Measurements from ENCODE around the gene PYDC2. TPM values are rescaled to one million over a fixed set of nuclear protein-coding genes. Genes with fewer than 3 reads are reported as not detected.

The PYDC2 gene
- total RNA-seq, 5 donors from 2014 or later (not counting 1 experiment from before 2014, with no cell fraction given): not detected

- Mint-ChIP-seq H3K27ac (no peak overlapping the region), H3K4me3 (no peak overlapping the region), H3K36me3 (no peaks in the 10 kb centered on the region), H3K9me3 (peaks cover 2 to 6% (median 3%) of the 10 kb centered on the region in 3 donors), H3K27me3 (peaks cover 0 to 5% of the 10 kb centered on the region in 2 donors), H3K4me1 (no peaks in the 10 kb centered on the region)
- 60% methylated on average over 3 of the region's 3 CpGs for WGBS (ENCODE audit: insufficient coverage)
- no peak overlapping the region for H3K27ac ChIP-seq (ENCODE audit: low read length)
- no peak for ATAC-seq (replicated peaks in 1 of 4)
- CTCF ChIA-PET: no interaction called here
- DNase-seq: no peak
- H3K36me3 ChIP-seq (ENCODE audit: control insufficient read depth in 2 of 2, extremely low read depth in 1 of 2, insufficient read depth in 1 of 2, low read length in 1 of 2): no peaks in the 10 kb centered on the region
- no peaks in the 10 kb centered on the region for H3K9me3 ChIP-seq
- H3K4me3 ChIP-seq (ENCODE audit: control insufficient read depth in 1 of 2, extremely low read depth in 1 of 2, low read length in 1 of 2): no peak overlapping the region
- H3K27me3 ChIP-seq (replicated peaks in 1 of 2; ENCODE audit: control insufficient read depth in 2 of 2, extremely low read depth in 1 of 2, insufficient read depth in 2 of 2, low read length in 1 of 2): no peaks in the 10 kb centered on the region
- POLR2A ChIA-PET: no interaction called here
- H3K4me1 ChIP-seq (ENCODE audit: control insufficient read depth in 1 of 2, extremely low read depth in 1 of 2, insufficient read depth in 2 of 2, low read length in 2 of 2): no peaks in the 10 kb centered on the region
Observed at GRCh38 chr3:191424881-191425280, 36.1 kb upstream of the PYDC2 start.

GRCh38 chr3:191425322-191425734, 35.6 kb upstream of the PYDC2 start:
- H3K27ac ChIP-seq (ENCODE audit: low read length): no peak overlapping the region
- H3K27ac Mint-ChIP-seq: no peak overlapping the region
- CTCF ChIA-PET: no interaction called here

GRCh38 chr3:191426311-191426710, 34.7 kb upstream of the PYDC2 start:
- Mint-ChIP-seq H3K9me3 (peaks cover 2 to 5% (median 4%) of the 10 kb centered on the region in 3 donors), H3K4me3 (no peak overlapping the region), H3K27ac (no peak overlapping the region), H3K4me1 (no peaks in the 10 kb centered on the region), H3K36me3 (no peaks in the 10 kb centered on the region), H3K27me3 (peaks cover 0 to 2% of the 10 kb centered on the region in 2 donors)
- no CpG with 5 or more reads among the region's 1 CpG for WGBS (ENCODE audit: insufficient coverage)
- H3K36me3 ChIP-seq (ENCODE audit: control insufficient read depth in 2 of 2, extremely low read depth in 1 of 2, insufficient read depth in 1 of 2, low read length in 1 of 2): no peaks in the 10 kb centered on the region
- no peak for ATAC-seq (replicated peaks in 1 of 4)
- no peak overlapping the region for H3K4me3 ChIP-seq (ENCODE audit: control insufficient read depth in 1 of 2, extremely low read depth in 1 of 2, low read length in 1 of 2)
- CTCF ChIA-PET: no interaction called here
- no peaks in the 10 kb centered on the region for H3K4me1 ChIP-seq (ENCODE audit: control insufficient read depth in 1 of 2, extremely low read depth in 1 of 2, insufficient read depth in 2 of 2, low read length in 2 of 2)
- no peaks in the 10 kb centered on the region for H3K27me3 ChIP-seq (replicated peaks in 1 of 2; ENCODE audit: control insufficient read depth in 2 of 2, extremely low read depth in 1 of 2, insufficient read depth in 2 of 2, low read length in 1 of 2)
- H3K9me3 ChIP-seq: no peaks in the 10 kb centered on the region
- DNase-seq: no peak
- POLR2A ChIA-PET: no interaction called here
- H3K27ac ChIP-seq (ENCODE audit: low read length): no peak overlapping the region

More at GRCh38 chr3:191425322-191425734, 35.6 kb upstream of the PYDC2 start:
- H3K9me3 Mint-ChIP-seq: peaks cover 2 to 4% (median 3%) of the 10 kb centered on the region in 3 donors
- H3K4me1 ChIP-seq (ENCODE audit: control insufficient read depth in 1 of 2, extremely low read depth in 1 of 2, insufficient read depth in 2 of 2, low read length in 2 of 2): no peaks in the 10 kb centered on the region
- no peaks in the 10 kb centered on the region for H3K36me3 ChIP-seq (ENCODE audit: control insufficient read depth in 2 of 2, extremely low read depth in 1 of 2, insufficient read depth in 1 of 2, low read length in 1 of 2)
- H3K36me3 Mint-ChIP-seq: no peaks in the 10 kb centered on the region
- no peaks in the 10 kb centered on the region for H3K27me3 ChIP-seq (replicated peaks in 1 of 2; ENCODE audit: control insufficient read depth in 2 of 2, extremely low read depth in 1 of 2, insufficient read depth in 2 of 2, low read length in 1 of 2)
- DNase-seq (no peak), ATAC-seq (replicated peaks in 1 of 4) (no peak)
- H3K9me3 ChIP-seq: no peaks in the 10 kb centered on the region
- H3K4me3 Mint-ChIP-seq: no peak overlapping the region
- WGBS (ENCODE audit: insufficient coverage): 92% methylated on average over 4 of the region's 11 CpGs
- POLR2A ChIA-PET: no interaction called here
- peaks cover 0 to 2% of the 10 kb centered on the region in 2 donors for H3K27me3 Mint-ChIP-seq
- H3K4me1 Mint-ChIP-seq: no peaks in the 10 kb centered on the region
- no peak overlapping the region for H3K4me3 ChIP-seq (ENCODE audit: control insufficient read depth in 1 of 2, extremely low read depth in 1 of 2, low read length in 1 of 2)

DNA sequence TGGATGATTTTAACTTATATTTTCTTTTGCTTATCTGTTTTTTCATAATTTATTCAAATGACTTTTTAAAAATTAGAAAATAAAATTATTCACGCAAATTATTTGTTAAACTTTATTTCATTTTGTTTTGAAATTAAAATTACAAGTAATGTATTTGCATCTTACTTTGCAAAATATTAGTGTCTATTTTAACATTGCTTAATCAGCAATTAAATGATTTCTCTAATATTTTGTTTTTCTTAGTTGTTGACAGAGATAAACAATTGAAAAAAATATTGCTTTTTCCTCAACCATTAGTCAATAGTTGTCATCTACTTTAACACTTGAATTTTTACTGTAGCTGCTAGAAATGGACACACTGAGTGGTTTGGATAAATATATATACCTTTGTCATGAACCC, 32.8 kb upstream of the PYDC2 start:
- H3K4me3 ChIP-seq (ENCODE audit: control insufficient read depth in 1 of 2, extremely low read depth in 1 of 2, low read length in 1 of 2): no peak overlapping the region
- Mint-ChIP-seq H3K9me3 (peaks cover 2 to 7% (median 4%) of the 10 kb centered on the region in 3 donors), H3K4me1 (no peaks in the 10 kb centered on the region), H3K27me3 (peaks cover 0 to 2% of the 10 kb centered on the region in 2 donors), H3K4me3 (no peak overlapping the region), H3K27ac (no peak overlapping the region), H3K36me3 (no peaks in the 10 kb centered on the region)
- no peak for DNase-seq
- H3K36me3 ChIP-seq (ENCODE audit: control insufficient read depth in 2 of 2, extremely low read depth in 1 of 2, insufficient read depth in 1 of 2, low read length in 1 of 2): no peaks in the 10 kb centered on the region
- ChIA-PET CTCF (no interaction called here), POLR2A (no interaction called here)
- WGBS (ENCODE audit: insufficient coverage): no CpG with 5 or more reads among the region's 1 CpG
- ATAC-seq (replicated peaks in 1 of 4): no peak
- no peak overlapping the region for H3K27ac ChIP-seq (ENCODE audit: low read length)
- H3K9me3 ChIP-seq: no peaks in the 10 kb centered on the region
- H3K27me3 ChIP-seq (replicated peaks in 1 of 2; ENCODE audit: control insufficient read depth in 2 of 2, extremely low read depth in 1 of 2, insufficient read depth in 2 of 2, low read length in 1 of 2): no peaks in the 10 kb centered on the region
- no peaks in the 10 kb centered on the region for H3K4me1 ChIP-seq (ENCODE audit: control insufficient read depth in 1 of 2, extremely low read depth in 1 of 2, insufficient read depth in 2 of 2, low read length in 2 of 2)

- Mint-ChIP-seq H3K36me3 (no peaks in the 10 kb centered on the region), H3K27ac (no peak overlapping the region), H3K4me3 (no peak overlapping the region), H3K9me3 (peaks cover 0 to 7% (median 4%) of the 10 kb centered on the region in 3 donors), H3K27me3 (peaks cover 0 to 2% of the 10 kb centered on the region in 2 donors), H3K4me1 (no peaks in the 10 kb centered on the region)
- ATAC-seq (replicated peaks in 1 of 4): no peak
- Histone ChIP-seq H3K4me1 (ENCODE audit: control insufficient read depth in 1 of 2, extremely low read depth in 1 of 2, insufficient read depth in 2 of 2, low read length in 2 of 2) (no peaks in the 10 kb centered on the region), H3K27ac (ENCODE audit: low read length) (no peak overlapping the region), H3K36me3 (ENCODE audit: control insufficient read depth in 2 of 2, extremely low read depth in 1 of 2, insufficient read depth in 1 of 2, low read length in 1 of 2) (no peaks in the 10 kb centered on the region), H3K27me3 (replicated peaks in 1 of 2; ENCODE audit: control insufficient read depth in 2 of 2, extremely low read depth in 1 of 2, insufficient read depth in 2 of 2, low read length in 1 of 2) (no peaks in the 10 kb centered on the region), H3K9me3 (no peaks in the 10 kb centered on the region), H3K4me3 (ENCODE audit: control insufficient read depth in 1 of 2, extremely low read depth in 1 of 2, low read length in 1 of 2) (no peak overlapping the region)
- DNase-seq: no peak
- ChIA-PET CTCF (no interaction called here), POLR2A (no interaction called here)
- 58% methylated on average over 4 of the region's 4 CpGs for WGBS (ENCODE audit: insufficient coverage)
Observed at GRCh38 chr3:191430103-191430502, 30.9 kb upstream of the PYDC2 start.

GRCh38 chr3:191431160-191431822, 29.7 kb upstream of the PYDC2 start:
- POLR2A ChIA-PET: no interaction called here
- H3K4me3 ChIP-seq (ENCODE audit: control insufficient read depth in 1 of 2, extremely low read depth in 1 of 2, low read length in 1 of 2): no peak overlapping the region
- Mint-ChIP-seq H3K4me1 (no peaks in the 10 kb centered on the region), H3K27me3 (peaks cover 0 to 2% of the 10 kb centered on the region in 2 donors), H3K9me3 (peaks cover 0 to 7% (median 4%) of the 10 kb centered on the region in 3 donors), H3K27ac (no peak overlapping the region), H3K4me3 (no peak overlapping the region), H3K36me3 (no peaks in the 10 kb centered on the region)
- H3K27me3 ChIP-seq (replicated peaks in 1 of 2; ENCODE audit: control insufficient read depth in 2 of 2, extremely low read depth in 1 of 2, insufficient read depth in 2 of 2, low read length in 1 of 2): no peaks in the 10 kb centered on the region
- no peaks in the 10 kb centered on the region for H3K4me1 ChIP-seq (ENCODE audit: control insufficient read depth in 1 of 2, extremely low read depth in 1 of 2, insufficient read depth in 2 of 2, low read length in 2 of 2)
- no CpG with 5 or more reads among the region's 5 CpGs for WGBS (ENCODE audit: insufficient coverage)
- no peak overlapping the region for H3K27ac ChIP-seq (ENCODE audit: low read length)
- CTCF ChIA-PET: no interaction called here
- H3K9me3 ChIP-seq: no peaks in the 10 kb centered on the region
- DNase-seq (no peak), ATAC-seq (replicated peaks in 1 of 4) (no peak)
- H3K36me3 ChIP-seq (ENCODE audit: control insufficient read depth in 2 of 2, extremely low read depth in 1 of 2, insufficient read depth in 1 of 2, low read length in 1 of 2): no peaks in the 10 kb centered on the region

- DNase-seq: no peak
- 50% methylated on average over 2 of the region's 5 CpGs for WGBS (ENCODE audit: insufficient coverage)
- Mint-ChIP-seq H3K27me3 (peaks cover 0 to 2% of the 10 kb centered on the region in 2 donors), H3K27ac (no peak overlapping the region), H3K9me3 (peaks cover 0 to 7% (median 4%) of the 10 kb centered on the region in 3 donors), H3K36me3 (no peaks in the 10 kb centered on the region), H3K4me3 (no peak overlapping the region), H3K4me1 (no peaks in the 10 kb centered on the region)
- Histone ChIP-seq H3K4me3 (ENCODE audit: control insufficient read depth in 1 of 2, extremely low read depth in 1 of 2, low read length in 1 of 2) (no peak overlapping the region), H3K4me1 (ENCODE audit: control insufficient read depth in 1 of 2, extremely low read depth in 1 of 2, insufficient read depth in 2 of 2, low read length in 2 of 2) (no peaks in the 10 kb centered on the region), H3K36me3 (ENCODE audit: control insufficient read depth in 2 of 2, extremely low read depth in 1 of 2, insufficient read depth in 1 of 2, low read length in 1 of 2) (no peaks in the 10 kb centered on the region), H3K27me3 (replicated peaks in 1 of 2; ENCODE audit: control insufficient read depth in 2 of 2, extremely low read depth in 1 of 2, insufficient read depth in 2 of 2, low read length in 1 of 2) (no peaks in the 10 kb centered on the region), H3K9me3 (no peaks in the 10 kb centered on the region), H3K27ac (ENCODE audit: low read length) (no peak overlapping the region)
- ChIA-PET CTCF (no interaction called here), POLR2A (no interaction called here)
- ATAC-seq (replicated peaks in 1 of 4): no peak
Observed at GRCh38 chr3:191432162-191432561, 28.8 kb upstream of the PYDC2 start.
